T47D (cell line): ENCODE data around the gene FAM43A.

Source experiments
- DNase-seq, 2 experiments: peaks; one replicate each; pipeline versions ENCODE4 v3.0.0 to v3.0.0-alpha.2; 2011 to 2012; ENCODE audit warnings: low read depth in 1 of 2, low spot score in 1 of 2
- JUND ChIP-seq: IDR thresholded peaks from 2 replicates; pipeline ENCODE4 v1.6.1; 2012; ENCODE audit warnings: low read depth
- in situ Hi-C: cut with HindIII; loops from 2 replicates; pipeline ENCODE4 v1.10.0; 2016; ENCODE audit warnings: low sequenced_read_pairs, low pct_unique_long_range_greater_than_20kb

FAM43A gene

DNA sequence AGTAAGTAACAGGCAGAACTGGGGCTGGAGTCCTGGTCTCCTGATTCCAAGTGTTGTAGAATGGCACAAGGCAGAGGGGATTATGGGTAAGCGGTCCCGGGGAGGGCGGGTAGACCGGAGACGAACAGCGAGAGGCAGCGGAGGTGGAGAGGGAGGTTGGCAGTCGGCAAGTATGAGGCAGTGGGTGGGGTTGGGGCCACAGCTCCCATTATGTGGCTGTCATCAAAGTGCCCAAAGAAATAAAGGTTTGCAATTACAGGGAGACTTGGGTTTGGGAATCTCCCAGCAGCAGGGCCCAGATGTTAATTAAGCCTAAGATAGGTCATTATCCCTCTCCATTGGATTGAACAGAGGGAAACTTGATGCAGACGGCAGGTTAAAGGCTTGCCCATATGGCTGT, 16.9 kb downstream of the FAM43A start:
- in situ Hi-C loops: no loop called here
- no peak for DNase-seq
- no peak for TF ChIP-seq JUND

DNA sequence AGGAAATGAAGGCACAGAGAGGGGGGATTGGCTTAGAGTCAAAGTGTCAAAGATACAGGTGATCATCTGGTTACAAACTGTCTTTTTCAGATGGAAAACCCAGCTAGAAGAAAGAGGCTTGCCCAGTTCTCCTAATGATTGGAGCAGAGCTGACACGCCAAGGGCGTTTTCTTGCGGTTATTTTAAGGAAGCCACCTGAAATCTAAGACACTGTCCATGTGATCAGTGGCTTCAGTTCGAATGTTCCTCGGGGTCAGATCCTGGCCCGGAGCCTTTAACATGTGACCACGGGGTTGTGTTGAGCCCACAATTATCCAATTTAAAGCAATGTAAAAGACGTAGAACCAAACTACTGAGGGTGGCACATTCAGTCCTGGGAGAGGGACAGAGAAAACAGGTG, 19.5 kb downstream of the FAM43A start:
- DNase-seq: no peak
- no peak for TF ChIP-seq JUND
- in situ Hi-C loops: no loop called here

- in situ Hi-C loops: no loop called here
- no peak for DNase-seq
- TF ChIP-seq JUND: no peak
Observed at GRCh38 chr3:194705761-194706160, 20.1 kb downstream of the FAM43A start.

GRCh38 chr3:194707147-194707540, 21.5 kb downstream of the FAM43A start:
- TF ChIP-seq JUND: no peak
- no peak for DNase-seq
- in situ Hi-C loops: no loop called here

GRCh38 chr3:194711286-194711685, 25.6 kb downstream of the FAM43A start:
- TF ChIP-seq JUND: no peak
- in situ Hi-C loops: no loop called here
- no peak for DNase-seq

- in situ Hi-C loops: no loop called here
- DNase-seq: peak in 1 of 2 experiments; percentile 70
- no peak for TF ChIP-seq JUND
Observed at GRCh38 chr3:194711913-194712312, 26.2 kb downstream of the FAM43A start.

GRCh38 chr3:194713299-194714136, 27.8 kb downstream of the FAM43A start:
- TF ChIP-seq JUND: no peak
- in situ Hi-C loops: no loop called here
- DNase-seq: no peak

DNA sequence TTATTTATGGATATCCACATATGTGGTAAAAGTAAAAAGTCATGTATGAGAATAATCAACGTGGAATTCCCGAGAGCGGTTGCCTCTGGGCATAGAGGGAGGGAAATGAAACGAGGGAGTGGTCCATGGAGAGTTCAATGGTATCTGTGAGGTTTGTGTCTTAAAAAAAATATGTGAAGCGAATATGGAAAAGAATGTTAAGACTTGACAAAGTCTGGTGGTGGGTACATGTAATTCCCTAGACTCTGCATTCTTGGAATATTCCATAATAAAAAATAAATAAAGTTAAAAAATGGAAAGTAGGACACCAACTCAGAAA, 28.4 kb downstream of the FAM43A start:
- TF ChIP-seq JUND: no peak
- in situ Hi-C loops: no loop called here
- DNase-seq: no peak

- no peak for TF ChIP-seq JUND
- in situ Hi-C loops: no loop called here
- no peak for DNase-seq
Observed at GRCh38 chr3:194714564-194714963, 28.9 kb downstream of the FAM43A start.

GRCh38 chr3:194715022-194715800, 29.5 kb downstream of the FAM43A start:
- peak in 1 of 2 experiments; percentile 63 for DNase-seq
- TF ChIP-seq JUND: no peak
- in situ Hi-C loops: no loop called here

DNA sequence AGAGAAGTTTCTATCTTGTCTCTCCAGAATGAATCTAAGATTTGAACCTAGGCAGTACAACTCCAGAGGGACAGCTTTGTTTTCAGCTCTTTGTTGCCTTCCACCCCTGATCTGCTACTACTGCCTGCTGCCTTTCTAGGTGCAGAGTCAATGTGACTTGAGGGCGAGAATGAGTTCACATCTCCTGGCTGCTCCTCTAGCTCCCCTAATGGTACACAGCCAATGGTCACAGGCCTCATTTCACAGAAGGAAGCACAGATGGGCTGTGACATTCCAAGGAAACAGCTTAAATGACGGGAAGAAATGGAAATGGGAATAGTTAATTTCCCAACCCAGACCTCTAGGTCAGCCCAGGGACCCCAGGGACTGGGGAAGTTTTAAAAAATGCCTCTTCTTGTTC, 32.4 kb downstream of the FAM43A start:
- in situ Hi-C loops: no loop called here
- TF ChIP-seq JUND: no peak
- DNase-seq: no peak

DNA sequence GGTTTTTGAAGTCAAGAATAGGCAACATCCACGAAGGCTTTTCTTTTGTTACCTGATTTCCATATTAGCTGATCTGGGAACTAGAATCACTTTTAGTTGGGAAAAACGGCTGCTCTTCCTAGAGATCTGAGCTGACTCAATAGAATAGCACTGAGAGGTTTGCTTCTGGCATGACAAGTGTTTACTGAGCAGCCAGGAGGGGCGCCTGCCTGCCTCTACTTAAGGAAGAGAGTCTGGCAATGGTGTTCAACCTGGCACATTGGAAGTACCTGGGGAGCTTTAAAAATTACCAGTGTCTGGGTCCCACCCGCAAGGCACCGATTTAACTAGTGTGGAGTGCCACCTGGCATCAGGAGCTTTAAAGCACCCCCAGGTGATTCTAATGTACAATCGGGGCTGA, 34.4 kb downstream of the FAM43A start:
- in situ Hi-C loops: no loop called here
- DNase-seq: no peak
- TF ChIP-seq JUND: no peak

DNA sequence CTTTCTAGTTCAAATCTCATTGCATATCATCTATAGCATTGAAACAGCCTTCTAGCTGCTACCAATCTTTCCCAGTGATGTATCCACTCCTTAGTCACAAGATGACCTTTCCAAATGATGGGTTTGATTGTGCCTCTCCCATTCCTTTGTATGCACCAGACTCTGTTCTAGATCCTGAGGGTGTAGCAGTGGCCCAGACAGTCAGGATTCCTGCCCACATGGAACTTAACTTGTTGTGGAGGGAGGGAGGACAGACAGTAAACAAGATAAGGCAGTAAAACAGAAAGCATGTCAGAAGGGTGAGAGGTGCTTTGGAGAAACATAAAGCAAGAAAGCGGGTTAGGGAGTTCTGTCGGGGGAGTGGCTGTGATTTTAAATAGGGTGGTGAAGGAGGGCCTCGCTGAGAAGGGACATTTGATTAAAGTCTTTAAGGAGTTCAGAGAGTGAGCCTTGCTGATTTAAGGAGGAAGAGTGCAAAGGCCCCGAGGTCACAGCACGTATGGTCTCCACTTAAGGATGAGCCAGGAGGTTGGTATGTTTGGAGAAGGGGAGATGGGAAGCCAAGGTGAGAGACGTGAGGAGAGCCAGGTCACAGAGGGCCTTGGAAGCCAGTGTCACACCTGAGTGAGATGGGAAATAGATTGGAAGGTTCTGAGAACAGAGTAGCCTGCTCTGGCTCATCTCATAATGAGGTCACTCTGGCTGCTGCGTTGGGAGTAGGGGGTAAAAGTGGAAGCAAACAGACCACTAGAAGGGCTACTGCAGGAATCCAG, 38.3 kb downstream of the FAM43A start:
- in situ Hi-C loops: no loop called here
- no peak for TF ChIP-seq JUND
- DNase-seq: no peak
